DMS53 (cell line): Measurements from ENCODE around the gene PCDHB14.
"Not testable (repeated sequence)": the region's sequence is repeated elsewhere in the genome, so short reads cannot be mapped to it uniquely, and the experiment has no call there.

Source experiments
- DNase-seq: peaks from one replicate; lab custom pipeline; 2025; lab: John Stamatoyannopoulos, UW

PCDHB14 gene

DNA sequence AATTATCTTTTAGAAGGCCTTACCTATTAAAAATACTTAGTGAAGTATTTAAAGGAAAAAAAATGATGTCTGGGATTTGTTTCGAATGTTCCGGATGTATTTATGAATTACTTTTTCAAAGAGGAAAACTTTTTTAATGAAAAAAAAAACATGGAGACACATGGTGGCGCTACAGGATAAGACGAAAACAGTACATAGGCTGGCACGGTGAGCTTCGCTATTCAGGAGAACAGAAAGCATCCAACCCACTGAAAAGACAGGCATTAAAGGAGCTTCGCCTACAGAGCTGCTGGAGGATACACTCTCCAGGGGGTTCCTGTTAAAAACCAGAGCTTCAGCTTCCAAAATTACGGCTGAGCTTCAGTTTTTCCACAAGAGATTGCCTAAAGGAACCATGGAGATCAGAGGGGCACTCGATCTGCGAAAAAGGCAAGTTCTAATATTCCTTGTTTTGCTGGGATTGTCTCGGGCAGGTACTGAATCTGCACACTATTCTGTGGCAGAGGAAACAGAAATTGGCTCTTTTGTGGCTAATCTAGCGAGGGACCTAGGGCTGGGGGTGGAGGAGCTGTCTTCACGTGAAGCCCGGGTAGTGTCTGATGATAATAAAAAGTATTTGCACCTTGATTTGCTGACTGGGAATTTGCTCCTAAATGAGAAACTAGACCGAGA lies at the start of gene PCDHB14:
Gene PCDHB14 (plus strand): TSS at position 232 of the 672 bp plus-strand sequence. CDS start 163 bp downstream, at position 395.
- DNase-seq: peak; percentile 77

- DNase-seq: not testable (repeated sequence)
These were observed 48.6 kb upstream of the PCDHB14 start for GRCh38 chr5:141174291-141175104.

GRCh38 chr5:141175933-141176332 lies 47.2 kb upstream of the PCDHB14 start:
- DNase-seq: no peak

- DNase-seq: peak; percentile 62
These were observed 45.5 kb upstream of the PCDHB14 start, which contains the start of gene PCDHB8 for GRCh38 chr5:141177577-141178191. TSS of gene PCDHB8 (plus strand) at chr5:141177790. CDS start at chr5:141178035, 245 bp downstream.

DNA sequence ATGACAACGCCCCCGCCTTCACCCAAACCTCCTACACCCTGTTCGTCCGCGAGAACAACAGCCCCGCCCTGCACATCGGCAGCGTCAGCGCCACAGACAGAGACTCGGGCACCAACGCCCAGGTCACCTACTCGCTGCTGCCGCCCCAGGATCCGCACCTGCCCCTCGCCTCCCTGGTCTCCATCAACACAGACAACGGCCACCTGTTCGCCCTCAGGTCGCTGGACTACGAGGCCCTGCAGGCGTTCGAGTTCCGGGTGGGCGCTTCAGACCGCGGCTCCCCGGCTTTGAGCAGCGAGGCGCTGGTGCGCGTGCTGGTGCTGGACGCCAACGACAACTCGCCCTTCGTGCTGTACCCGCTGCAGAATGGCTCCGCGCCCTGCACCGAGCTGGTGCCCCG lies 43.8 kb upstream of the PCDHB14 start:
- DNase-seq: not testable (repeated sequence)

GRCh38 chr5:141179876-141180275 lies 43.3 kb upstream of the PCDHB14 start:
- DNase-seq: not testable (repeated sequence)

DNA sequence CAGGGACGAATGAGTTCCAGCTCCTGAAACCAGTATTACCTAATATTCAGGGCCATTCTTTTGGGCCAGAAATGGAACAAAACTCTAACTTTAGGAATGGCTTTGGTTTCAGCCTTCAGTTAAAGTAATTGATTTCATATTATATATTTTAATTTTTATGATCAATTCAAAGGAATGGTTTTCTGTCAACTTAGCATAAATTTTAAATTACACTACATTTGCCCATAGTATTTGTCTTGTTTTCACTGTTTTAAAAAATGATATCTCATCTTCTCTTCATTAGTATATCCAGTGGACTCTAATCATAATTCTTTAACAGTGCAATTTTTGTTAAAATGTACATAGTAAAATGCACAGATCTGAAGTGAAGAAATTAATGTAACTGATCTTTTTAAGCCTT lies 42.8 kb upstream of the PCDHB14 start:
- no peak for DNase-seq

DNA sequence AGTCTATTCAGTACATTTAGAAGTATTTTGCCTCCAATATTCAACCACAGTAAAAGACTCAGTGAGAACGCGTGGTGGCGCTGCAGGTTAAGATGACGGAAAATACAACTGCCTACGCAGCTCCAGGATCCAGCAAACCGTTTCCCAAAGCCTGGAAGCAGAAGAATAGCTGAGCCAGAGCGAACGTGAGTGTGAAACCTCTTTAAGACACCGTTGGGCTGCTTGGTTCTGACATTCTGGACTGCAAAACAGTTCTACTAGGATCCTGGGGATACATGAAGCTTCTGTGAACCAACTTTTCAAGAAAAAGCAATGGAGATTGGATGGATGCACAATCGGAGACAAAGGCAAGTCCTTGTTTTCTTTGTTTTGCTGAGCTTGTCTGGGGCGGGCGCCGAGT lies 40.9 kb upstream of the PCDHB14 start, which contains the start of gene PCDHB16:
Gene PCDHB16 (plus strand): TSS at position 140 of the 400 bp plus-strand sequence. CDS start 173 bp downstream, at position 313.
- DNase-seq: peak; percentile 78

- not testable (repeated sequence) for DNase-seq
These were observed 38.9 kb upstream of the PCDHB14 start for GRCh38 chr5:141184117-141184855.

GRCh38 chr5:141186897-141187512 lies 36.1 kb upstream of the PCDHB14 start, which contains the start of gene PCDHB9:
TSS of gene PCDHB9 (plus strand) at chr5:141187161. CDS start at chr5:141187319, 158 bp downstream.
- DNase-seq: peak; percentile 55

DNA sequence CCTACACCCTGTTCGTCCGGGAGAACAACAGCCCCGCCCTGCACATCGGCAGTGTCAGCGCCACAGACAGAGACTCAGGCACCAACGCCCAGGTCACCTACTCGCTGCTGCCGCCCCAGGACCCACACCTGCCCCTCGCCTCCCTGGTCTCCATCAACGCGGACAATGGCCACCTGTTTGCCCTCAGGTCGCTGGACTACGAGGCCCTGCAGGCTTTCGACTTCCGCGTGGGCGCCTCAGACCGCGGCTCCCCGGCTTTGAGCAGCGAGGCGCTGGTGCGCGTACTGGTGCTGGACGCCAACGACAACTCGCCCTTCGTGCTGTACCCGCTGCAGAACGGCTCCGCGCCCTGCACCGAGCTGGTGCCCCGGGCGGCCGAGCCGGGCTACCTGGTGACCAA lies 34.5 kb upstream of the PCDHB14 start:
- DNase-seq: not testable (repeated sequence)

DNA sequence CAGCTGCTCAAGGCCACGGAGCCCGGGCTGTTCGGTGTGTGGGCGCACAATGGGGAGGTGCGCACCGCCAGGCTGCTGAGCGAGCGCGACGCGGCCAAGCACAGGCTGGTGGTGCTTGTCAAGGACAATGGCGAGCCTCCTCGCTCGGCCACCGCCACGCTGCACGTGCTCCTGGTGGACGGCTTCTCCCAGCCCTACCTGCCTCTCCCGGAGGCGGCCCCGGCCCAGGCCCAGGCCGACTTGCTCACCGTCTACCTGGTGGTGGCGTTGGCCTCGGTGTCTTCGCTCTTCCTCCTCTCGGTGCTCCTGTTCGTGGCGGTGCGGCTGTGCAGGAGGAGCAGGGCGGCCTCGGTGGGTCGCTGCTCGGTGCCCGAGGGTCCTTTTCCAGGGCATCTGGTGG lies 34.0 kb upstream of the PCDHB14 start:
- DNase-seq: not testable (repeated sequence)

DNA sequence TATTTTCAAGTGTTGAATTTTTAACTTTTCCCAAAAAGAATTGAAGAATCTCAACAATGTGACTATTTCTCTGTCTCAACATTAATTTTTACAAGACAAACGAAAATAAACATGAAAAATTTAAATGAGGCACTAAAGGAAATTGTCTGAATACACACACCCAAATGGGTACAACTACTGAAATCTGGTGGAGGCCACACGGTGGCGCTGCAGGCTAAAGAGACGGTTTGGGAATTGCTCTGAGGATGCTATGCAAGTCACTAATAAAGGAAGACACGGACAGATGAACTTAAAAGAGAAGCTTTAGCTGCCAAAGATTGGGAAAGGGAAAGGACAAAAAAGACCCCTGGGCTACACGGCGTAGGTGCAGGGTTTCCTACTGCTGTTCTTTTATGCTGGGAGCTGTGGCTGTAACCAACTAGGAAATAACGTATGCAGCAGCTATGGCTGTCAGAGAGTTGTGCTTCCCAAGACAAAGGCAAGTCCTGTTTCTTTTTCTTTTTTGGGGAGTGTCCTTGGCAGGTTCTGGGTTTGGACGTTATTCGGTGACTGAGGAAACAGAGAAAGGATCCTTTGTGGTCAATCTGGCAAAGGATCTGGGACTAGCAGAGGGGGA lies 30.9 kb upstream of the PCDHB14 start, which contains the start of gene PCDHB10:
Gene PCDHB10 (plus strand): TSS at position 244 of the 616 bp plus-strand sequence. CDS start 200 bp downstream, at position 444.
- peak; percentile 66 for DNase-seq

GRCh38 chr5:141194332-141194731 lies 28.8 kb upstream of the PCDHB14 start:
- DNase-seq: not testable (repeated sequence)

DNA sequence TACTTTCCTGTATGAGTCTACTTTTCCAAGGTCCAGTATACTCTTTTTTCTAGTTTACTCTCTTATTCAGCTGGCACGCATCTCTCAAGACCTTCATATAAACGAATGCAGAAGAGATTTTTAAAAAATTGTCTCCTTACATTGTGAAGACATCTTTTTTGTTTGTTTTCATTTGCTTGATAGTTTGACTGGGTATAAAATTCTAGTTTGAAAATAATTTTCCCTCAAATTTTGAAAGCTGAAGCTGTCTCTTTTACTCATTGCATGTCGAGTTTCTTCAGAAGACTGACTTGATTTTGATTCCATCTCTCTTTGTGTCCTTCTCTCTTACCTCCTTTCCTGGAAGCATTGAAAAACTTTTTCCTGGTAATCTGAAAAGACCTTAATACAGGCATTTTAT lies 26.8 kb upstream of the PCDHB14 start:
- DNase-seq: no peak

DNA sequence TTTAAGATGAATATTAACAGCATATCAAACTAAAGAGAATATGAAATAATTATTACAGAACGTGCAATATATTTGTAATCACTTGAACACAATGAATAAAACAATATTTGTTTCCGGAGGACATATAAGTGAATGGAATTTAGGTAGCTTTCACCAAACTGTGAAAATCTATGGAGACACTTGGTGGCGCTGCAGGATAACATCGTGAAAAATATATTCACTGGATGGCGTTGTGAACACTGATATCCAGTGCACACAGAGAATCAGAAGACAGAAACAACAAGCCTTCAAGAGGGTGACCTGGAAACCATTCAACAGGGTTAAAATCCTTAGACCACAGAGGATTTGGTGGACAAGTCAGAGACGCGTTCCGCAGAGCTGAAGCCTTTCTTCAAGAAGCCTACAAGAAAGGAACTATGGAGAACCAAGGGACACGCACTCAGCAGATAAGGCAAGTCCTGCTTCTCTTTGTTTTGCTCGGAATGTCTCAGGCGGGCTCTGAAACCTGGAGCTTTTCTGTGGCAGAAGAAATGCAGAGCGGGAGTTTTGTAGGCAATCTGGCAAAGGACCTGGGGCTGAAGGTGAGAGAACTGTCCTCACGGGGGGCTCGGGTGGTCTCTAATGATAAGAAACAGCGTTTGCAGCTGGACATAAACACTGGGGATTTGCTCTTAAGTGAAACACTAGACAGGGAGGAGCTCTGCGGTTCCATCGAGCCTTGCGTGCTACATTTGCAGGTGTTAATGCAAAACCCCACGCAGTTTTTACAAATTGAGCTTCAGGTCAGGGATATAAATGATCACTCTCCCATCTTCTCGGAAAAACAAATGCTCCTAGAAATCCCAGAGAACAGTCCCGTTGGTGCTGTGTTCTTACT lies 23.5 kb upstream of the PCDHB14 start, which contains the start of gene PCDHB11:
Gene PCDHB11 (plus strand): TSS at position 269 of the 877 bp plus-strand sequence. CDS start 148 bp downstream, at position 417.
- DNase-seq: peak; percentile 62

- not testable (repeated sequence) for DNase-seq
These were observed 22.0 kb upstream of the PCDHB14 start for GRCh38 chr5:141201126-141201525.

- not testable (repeated sequence) for DNase-seq
These were observed 21.5 kb upstream of the PCDHB14 start for GRCh38 chr5:141201646-141202045.

- DNase-seq: peak; percentile 47
These were observed 14.7 kb upstream of the PCDHB14 start, which contains the start of gene PCDHB12 for GRCh38 chr5:141208478-141208877. TSS of gene PCDHB12 (plus strand) at chr5:141208719. CDS start at chr5:141208908, 189 bp downstream.
